Measurements from ENCODE around the gene MYO15A.
A peak's percentile ranks its signal among the peaks of the same experiment; 100 is the strongest.

Gene MYO15A

DNA sequence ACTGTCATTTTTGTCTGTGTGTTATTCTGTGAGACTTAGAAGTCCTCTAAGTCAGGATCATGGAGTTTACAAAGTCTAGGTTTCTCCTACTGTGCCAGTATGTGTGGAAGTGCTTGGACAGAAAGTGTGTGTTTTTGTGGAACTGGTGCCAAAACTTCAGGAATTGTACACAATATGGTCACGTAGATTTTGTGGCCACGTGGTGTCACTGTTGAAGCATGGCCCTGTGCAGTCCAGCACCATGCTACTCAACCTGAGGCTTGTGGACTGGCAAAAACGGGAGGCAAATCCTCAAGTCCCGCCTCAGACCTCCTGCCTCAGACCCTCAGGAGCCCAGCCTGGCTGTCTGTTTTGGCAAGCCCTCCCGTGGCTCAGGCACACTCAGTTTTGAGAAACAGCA, 58.3 kb downstream of the MYO15A start (continued):
- TF ChIP-seq, protein P1, sequence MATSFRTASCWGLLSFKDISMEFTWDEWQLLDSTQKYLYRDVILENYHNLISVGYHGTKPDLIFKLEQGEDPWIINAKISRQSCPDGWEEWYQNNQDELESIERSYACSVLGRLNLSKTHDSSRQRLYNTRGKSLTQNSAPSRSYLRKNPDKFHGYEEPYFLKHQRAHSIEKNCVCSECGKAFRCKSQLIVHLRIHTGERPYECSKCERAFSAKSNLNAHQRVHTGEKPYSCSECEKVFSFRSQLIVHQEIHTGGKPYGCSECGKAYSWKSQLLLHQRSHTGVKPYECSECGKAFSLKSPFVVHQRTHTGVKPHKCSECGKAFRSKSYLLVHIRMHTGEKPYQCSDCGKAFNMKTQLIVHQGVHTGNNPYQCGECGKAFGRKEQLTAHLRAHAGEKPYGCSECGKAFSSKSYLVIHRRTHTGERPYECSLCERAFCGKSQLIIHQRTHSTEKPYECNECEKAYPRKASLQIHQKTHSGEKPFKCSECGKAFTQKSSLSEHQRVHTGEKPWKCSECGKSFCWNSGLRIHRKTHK (tag by site-specific recombination; IDR thresholded peaks at IDR 0.05) = no peak
- TF ChIP-seq, protein P2, sequence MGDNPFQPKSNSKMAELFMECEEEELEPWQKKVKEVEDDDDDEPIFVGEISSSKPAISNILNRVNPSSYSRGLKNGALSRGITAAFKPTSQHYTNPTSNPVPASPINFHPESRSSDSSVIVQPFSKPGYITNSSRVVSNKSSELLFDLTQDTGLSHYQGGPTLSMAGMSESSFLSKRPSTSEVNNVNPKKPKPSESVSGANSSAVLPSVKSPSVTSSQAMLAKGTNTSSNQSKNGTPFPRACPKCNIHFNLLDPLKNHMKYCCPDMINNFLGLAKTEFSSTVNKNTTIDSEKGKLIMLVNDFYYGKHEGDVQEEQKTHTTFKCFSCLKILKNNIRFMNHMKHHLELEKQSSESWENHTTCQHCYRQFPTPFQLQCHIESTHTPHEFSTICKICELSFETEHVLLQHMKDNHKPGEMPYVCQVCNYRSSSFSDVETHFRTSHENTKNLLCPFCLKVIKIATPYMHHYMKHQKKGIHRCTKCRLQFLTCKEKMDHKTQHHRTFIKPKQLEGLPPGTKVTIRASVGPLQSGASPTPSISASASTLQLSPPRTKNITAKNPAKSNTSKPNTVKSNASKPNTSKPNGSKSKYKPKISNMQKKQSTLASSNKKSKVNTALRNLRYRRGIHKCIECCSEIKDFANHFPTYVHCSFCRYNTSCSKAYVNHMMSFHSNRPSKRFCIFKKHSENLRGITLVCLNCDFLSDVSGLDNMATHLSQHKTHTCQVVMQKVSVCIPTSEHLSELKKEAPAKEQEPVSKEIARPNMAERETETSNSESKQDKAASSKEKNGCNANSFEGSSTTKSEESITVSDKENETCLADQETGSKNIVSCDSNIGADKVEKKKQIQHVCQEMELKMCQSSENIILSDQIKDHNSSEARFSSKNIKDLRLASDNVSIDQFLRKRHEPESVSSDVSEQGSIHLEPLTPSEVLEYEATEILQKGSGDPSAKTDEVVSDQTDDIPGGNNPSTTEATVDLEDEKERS (tag by site-specific recombination; IDR thresholded peaks at IDR 0.05) = no peak
- TF ChIP-seq ZBTB8A (tag by site-specific recombination; IDR thresholded peaks at IDR 0.05) (no peak), ZNF223 (tag by site-specific recombination; IDR thresholded peaks at IDR 0.05) (no peak), ZFP69B (tag by site-specific recombination; IDR thresholded peaks at IDR 0.05) (no peak), ZNF2 (tag by site-specific recombination; IDR thresholded peaks at IDR 0.05) (peak; percentile 100), ZNF426 (tag by site-specific recombination; IDR thresholded peaks at IDR 0.05) (no peak), SP7 (tag by site-specific recombination; IDR thresholded peaks at IDR 0.05) (no peak), ZNF600 (tag by site-specific recombination; IDR thresholded peaks at IDR 0.05) (peak; percentile 44; the same call in 1 of the 2 replicates), ZNF416 (tag by site-specific recombination; IDR thresholded peaks at IDR 0.05) (no peak)

DNA sequence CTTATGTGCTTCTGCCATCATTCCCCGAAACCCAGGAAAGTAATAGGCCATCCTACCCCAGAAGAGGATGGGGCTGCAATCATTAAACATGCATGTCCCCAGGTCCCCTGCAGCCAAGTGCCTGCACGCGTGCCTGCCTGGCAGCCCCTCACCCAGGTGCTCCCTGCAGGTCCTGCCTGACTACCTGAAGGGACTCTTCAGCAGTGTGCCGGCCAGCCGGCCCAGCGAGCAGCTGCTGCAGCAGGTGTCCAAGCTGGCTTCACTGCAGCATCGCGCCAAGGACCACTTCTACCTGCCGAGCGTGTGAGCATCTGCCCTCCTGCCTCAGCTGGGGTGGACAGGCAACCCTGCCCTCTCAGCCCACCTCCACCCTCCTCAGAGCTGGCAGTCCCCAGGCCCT, 58.9 kb downstream of the MYO15A start:
- H3K9me3 ChIP-seq (ENCODE audit: control insufficient read depth, insufficient read depth, low read depth, low read length) = no peaks in the 10 kb centered on the region
- TF ChIP-seq ZNF140 (tag by site-specific recombination; IDR thresholded peaks at IDR 0.05) = no peak
- TF ChIP-seq HOXD13 (CRISPR knock-in tag; IDR thresholded peaks at IDR 0.05; ENCODE audit: borderline replicate concordance) = no peak
- TF ChIP-seq, protein P3, sequence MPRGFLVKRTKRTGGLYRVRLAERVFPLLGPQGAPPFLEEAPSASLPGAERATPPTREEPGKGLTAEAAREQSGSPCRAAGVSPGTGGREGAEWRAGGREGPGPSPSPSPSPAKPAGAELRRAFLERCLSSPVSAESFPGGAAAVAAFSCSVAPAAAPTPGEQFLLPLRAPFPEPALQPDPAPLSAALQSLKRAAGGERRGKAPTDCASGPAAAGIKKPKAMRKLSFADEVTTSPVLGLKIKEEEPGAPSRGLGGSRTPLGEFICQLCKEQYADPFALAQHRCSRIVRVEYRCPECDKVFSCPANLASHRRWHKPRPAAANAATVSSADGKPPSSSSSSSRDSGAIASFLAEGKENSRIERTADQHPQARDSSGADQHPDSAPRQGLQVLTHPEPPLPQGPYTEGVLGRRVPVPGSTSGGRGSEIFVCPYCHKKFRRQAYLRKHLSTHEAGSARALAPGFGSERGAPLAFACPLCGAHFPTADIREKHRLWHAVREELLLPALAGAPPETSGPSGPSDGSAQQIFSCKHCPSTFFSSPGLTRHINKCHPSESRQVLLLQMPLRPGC (tag by site-specific recombination; IDR thresholded peaks at IDR 0.05) = no peak
- TF ChIP-seq ZBTB1 (tag by site-specific recombination; IDR thresholded peaks at IDR 0.05) = no peak
- no peak for TF ChIP-seq YY1 (tag by site-specific recombination; IDR thresholded peaks at IDR 0.05)
- TF ChIP-seq ZNF223 (tag by site-specific recombination; IDR thresholded peaks at IDR 0.05) = no peak
- TF ChIP-seq ZNF426 (tag by site-specific recombination; IDR thresholded peaks at IDR 0.05) = no peak
- TF ChIP-seq ZNF561 (tag by site-specific recombination; IDR thresholded peaks at IDR 0.05; ENCODE audit: borderline replicate concordance) = no peak
- H3K4me3 ChIP-seq (ENCODE audit: low read depth, low read length) = no peak overlapping the region
- ChIA-PET CTCF (no interaction called here), POLR2A (interaction anchor here (0.5 kb wide), 1 partner anchor 13 kb away, joined by 6 read pairs; no protein-coding TSS in a partner anchor)
- H3K4me1 ChIP-seq (ENCODE audit: control insufficient read depth, insufficient read depth, low read length) = no peaks in the 10 kb centered on the region
- H3K36me3 ChIP-seq (ENCODE audit: control insufficient read depth in 2 of 2, insufficient read depth in 1 of 2, low read length in 2 of 2) = no peaks in the 10 kb centered on the region
- H3K27ac ChIP-seq (ENCODE audit: extremely low read depth, low read depth, low read length) = no peak overlapping the region

DNA sequence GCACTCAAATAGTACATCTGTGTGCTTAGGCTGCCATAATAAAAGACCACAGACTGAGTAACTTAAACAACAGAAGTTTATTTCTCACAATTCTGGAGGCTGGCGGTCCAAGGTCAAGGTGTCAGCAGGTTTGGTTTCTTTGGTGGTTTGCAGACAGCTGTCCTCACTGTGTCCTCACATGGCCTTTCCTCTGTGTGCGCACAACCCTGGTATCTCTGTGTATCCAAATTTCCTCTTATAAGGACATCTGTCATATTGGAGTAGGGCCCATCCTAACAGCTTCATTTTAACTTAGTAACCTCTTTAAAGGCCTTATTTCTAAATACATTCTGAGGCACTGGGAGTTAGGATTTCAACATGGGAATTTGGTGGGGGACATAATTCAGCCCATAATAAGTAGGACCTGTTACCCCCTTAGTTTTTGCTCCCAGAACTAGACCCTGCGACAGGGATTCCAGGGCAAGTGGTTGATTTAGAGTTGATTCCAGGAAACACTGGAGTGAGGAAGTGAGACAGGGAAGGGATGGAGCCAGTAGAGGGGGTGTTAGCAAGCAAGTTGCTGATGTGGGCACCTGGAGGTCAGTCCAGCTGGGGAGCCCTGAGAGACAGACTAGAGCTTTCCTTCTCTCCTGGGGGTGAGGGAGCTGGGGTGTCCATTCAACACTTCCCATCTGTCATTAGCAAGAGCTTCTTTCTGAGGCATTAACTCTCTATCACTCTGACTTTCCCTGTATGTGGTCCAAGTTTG, 64.1 kb downstream of the MYO15A start:
- ChIA-PET CTCF (interaction anchor here (1.2 kb wide), 1 partner anchor 10 kb away, joined by 4 read pairs; no protein-coding TSS in a partner anchor), POLR2A (interaction anchor here (0.8 to 1.4 kb wide), 2 partner anchors 10 to 15 kb away, joined by 3 to 4 read pairs; partner anchors contain the start of gene ALKBH5)
- Histone ChIP-seq H3K4me1 (ENCODE audit: control insufficient read depth, insufficient read depth, low read length) (no peaks in the 10 kb centered on the region), H3K36me3 (ENCODE audit: control insufficient read depth in 2 of 2, insufficient read depth in 1 of 2, low read length in 2 of 2) (no peaks in the 10 kb centered on the region), H3K9me3 (ENCODE audit: control insufficient read depth, insufficient read depth, low read depth, low read length) (no peaks in the 10 kb centered on the region), H3K27ac (ENCODE audit: extremely low read depth, low read depth, low read length) (no peak overlapping the region), H3K4me3 (ENCODE audit: low read depth, low read length) (no peak overlapping the region)
- TF ChIP-seq ZBTB17 (tag by site-specific recombination; IDR thresholded peaks at IDR 0.05) (no peak), MZF1 (tag by site-specific recombination; IDR thresholded peaks at IDR 0.05; ENCODE audit: borderline replicate concordance) (no peak), ZNF548 (tag by site-specific recombination; IDR thresholded peaks at IDR 0.05) (peak; percentile 71)

Data from HEK293 (cell line).